HepG2 (cell line): ENCODE measurements around the gene NCOA7. TPM values are rescaled to one million over a fixed set of nuclear protein-coding genes. Genes with fewer than 3 reads are reported as not detected.

ENCODE experiments used
- ARID5B ChIP-seq: IDR thresholded peaks from 2 replicates; pipeline ENCODE4 v1.4.0; 2020; ENCODE audit warnings: mild to moderate bottlenecking, missing genetic modification reagents
- GMEB1 ChIP-seq: sonication (generic); formaldehyde crosslinking; IDR thresholded peaks from 2 replicates; pipeline ENCODE4 v1.5.1; 2020; ENCODE audit warnings: missing genetic modification reagents, mild to moderate bottlenecking, borderline replicate concordance
- LCORL ChIP-seq, 2 experiments: fragments of 450-650 bp in 1 of 2; sonication (generic) in 1 of 2; formaldehyde crosslinking in 1 of 2; IDR thresholded peaks; 2 replicates each; pipeline versions ENCODE4 v1.5.0 to v1.6.1; 2017 to 2020; ENCODE audit warnings: antibody characterized with exemption in 1 of 2, missing genetic modification reagents in 1 of 2
- MTF2 ChIP-seq: sonication (generic); formaldehyde crosslinking; IDR thresholded peaks from 2 replicates; pipeline ENCODE4 v1.5.0; 2020; ENCODE audit warnings: missing genetic modification reagents, borderline replicate concordance
- NFKBIZ ChIP-seq: IDR thresholded peaks from 2 replicates; pipeline ENCODE4 v1.6.1; 2018; ENCODE audit warnings: missing genetic modification reagents, missing compliant biosample characterization
- NONO ChIP-seq, 2 experiments: fragments of 450-650 bp in 1 of 2; sonication (generic) in 1 of 2; formaldehyde crosslinking in 1 of 2; IDR thresholded peaks in 1 of 2; conservative IDR thresholded peaks in 1 of 2; 2 replicates each; pipeline versions ENCODE4 v1.6.1 to v1.8.0; 2017 to 2022; ENCODE audit warnings: mild to moderate bottlenecking in 1 of 2, missing genetic modification reagents in 1 of 2, moderate library complexity in 1 of 2
- SMAD9 ChIP-seq: sonication (generic); formaldehyde crosslinking; IDR thresholded peaks from 2 replicates; pipeline ENCODE4 v1.5.1; 2020; ENCODE audit warnings: mild to moderate bottlenecking, missing genetic modification reagents
- USF2 ChIP-seq, 2 experiments: sonication (generic) in 1 of 2; formaldehyde crosslinking in 1 of 2; IDR thresholded peaks; 2 replicates each; pipeline versions ENCODE4 v1.5.1 to v1.6.1; 2011 to 2020; ENCODE audit warnings: borderline replicate concordance in 1 of 2, low read depth in 1 of 2, low read length in 1 of 2, mild to moderate bottlenecking in 1 of 2, missing genetic modification reagents in 1 of 2, moderate library complexity in 1 of 2
- ZFP41 ChIP-seq: sonication (generic); formaldehyde crosslinking; IDR thresholded peaks from 2 replicates; pipeline ENCODE4 v1.4.0; 2020; ENCODE audit warnings: mild to moderate bottlenecking, missing genetic modification reagents, borderline replicate concordance
- ZNF616 ChIP-seq: sonication (generic); formaldehyde crosslinking; IDR thresholded peaks from 2 replicates; pipeline ENCODE4 v1.5.0; 2020; ENCODE audit warnings: low read depth, mild to moderate bottlenecking, missing genetic modification reagents
- ZSCAN20 ChIP-seq: sonication (generic); formaldehyde crosslinking; IDR thresholded peaks from 2 replicates; pipeline ENCODE4 v1.4.0; 2020; ENCODE audit warnings: missing genetic modification reagents, mild to moderate bottlenecking, borderline replicate concordance
- ZSCAN21 ChIP-seq: sonication (generic); formaldehyde crosslinking; IDR thresholded peaks from 2 replicates; pipeline ENCODE4 v1.8.0; 2022; ENCODE audit warnings: mild to moderate bottlenecking, missing genetic modification reagents, moderate library complexity, borderline replicate concordance
- polyA plus RNA-seq, 8 experiments: library from polyadenylated mRNA; depleted of rRNA in 3 of 8; stranded (reverse) in 7 of 8; unstranded in 1 of 8; fragments of >200 nt; fragmentation: Illumina TruSeq in 4 of 8; extraction: Trizol in 4 of 8; gene quantifications; 2 replicates each; pipeline versions ENCODE4 v1.2.1 to v1.2.3, GENCODE V29; 2011 to 2016; ENCODE audit warnings: low read depth in 4 of 8, missing spikeins in 1 of 8, mixed read lengths in 1 of 8; ENCODE audit not compliant: insufficient read depth in 1 of 8
- total RNA-seq, 5 experiments: library from RNA; depleted of rRNA; stranded (reverse); fragments of >200 nt; fragmentation: Illumina TruSeq; extraction: Trizol; gene quantifications; 2 replicates each; pipeline ENCODE4 v1.2.3, GENCODE V29; 2016; ENCODE audit warnings: low read depth in 1 of 5
- TF ChIP-seq, protein P1 (sequence below): sonication (generic); formaldehyde crosslinking; IDR thresholded peaks from 2 replicates; pipeline ENCODE4 v1.9.0; 2022; ENCODE audit warnings: missing genetic modification reagents, mild to moderate bottlenecking, borderline replicate concordance
- TF ChIP-seq, protein P2 (sequence below): sonication (generic); formaldehyde crosslinking; IDR thresholded peaks from 2 replicates; pipeline ENCODE4 v1.4.0; 2020; ENCODE audit warnings: mild to moderate bottlenecking, missing genetic modification reagents

The NCOA7 gene
- total and polyA plus RNA-seq, 2 of the 13 experiments (the other 11 are each of a cell fraction or from before 2014, with no cell fraction given) = 13.6 to 20.8 TPM

DNA sequence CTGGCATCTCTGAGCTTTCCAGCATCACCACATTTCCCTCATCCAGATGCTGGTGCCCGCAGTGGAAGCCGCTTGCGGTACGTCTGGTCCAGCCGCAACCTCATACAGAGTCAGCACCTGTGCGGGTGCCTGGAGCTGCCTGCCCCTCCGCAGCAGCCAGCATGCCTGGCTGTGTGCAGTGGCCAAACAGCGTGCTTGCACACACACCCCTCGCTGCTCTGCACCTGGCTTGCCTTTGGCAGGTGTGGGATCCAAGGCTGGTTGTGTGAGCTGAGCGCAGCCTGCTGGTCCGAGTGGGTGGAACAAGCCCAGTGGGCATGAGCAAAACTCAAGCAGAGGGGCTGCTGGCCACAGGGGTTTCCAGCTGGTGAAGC lies 162.7 kb downstream of the NCOA7 start (continued):
- TF ChIP-seq, protein P1, sequence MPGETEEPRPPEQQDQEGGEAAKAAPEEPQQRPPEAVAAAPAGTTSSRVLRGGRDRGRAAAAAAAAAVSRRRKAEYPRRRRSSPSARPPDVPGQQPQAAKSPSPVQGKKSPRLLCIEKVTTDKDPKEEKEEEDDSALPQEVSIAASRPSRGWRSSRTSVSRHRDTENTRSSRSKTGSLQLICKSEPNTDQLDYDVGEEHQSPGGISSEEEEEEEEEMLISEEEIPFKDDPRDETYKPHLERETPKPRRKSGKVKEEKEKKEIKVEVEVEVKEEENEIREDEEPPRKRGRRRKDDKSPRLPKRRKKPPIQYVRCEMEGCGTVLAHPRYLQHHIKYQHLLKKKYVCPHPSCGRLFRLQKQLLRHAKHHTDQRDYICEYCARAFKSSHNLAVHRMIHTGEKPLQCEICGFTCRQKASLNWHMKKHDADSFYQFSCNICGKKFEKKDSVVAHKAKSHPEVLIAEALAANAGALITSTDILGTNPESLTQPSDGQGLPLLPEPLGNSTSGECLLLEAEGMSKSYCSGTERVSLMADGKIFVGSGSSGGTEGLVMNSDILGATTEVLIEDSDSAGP = peak; percentile 83; the same call in 1 of the 2 replicates
- TF ChIP-seq USF2 (IDR thresholded peaks at IDR 0.05; ENCODE audit: low read depth, low read length) (no peak), USF2 (CRISPR knock-in tag; IDR thresholded peaks at IDR 0.05; ENCODE audit: borderline replicate concordance) (no peak), ZFP41 (no peak), LCORL (IDR thresholded peaks at IDR 0.05) (no peak), LCORL (CRISPR knock-in tag; IDR thresholded peaks at IDR 0.05) (peak; percentile 80), ZNF616 (CRISPR knock-in tag) (0 out of 2 replicates have a peak, but pooled peaks have one; percentile 49), NONO (IDR thresholded peaks at IDR 0.05) (no peak), NONO (CRISPR knock-in tag; conservative IDR thresholded peaks at IDR 0.05) (peak; percentile 92), ZSCAN20 (CRISPR knock-in tag) (no peak), NFKBIZ (CRISPR knock-in tag) (no peak), ZSCAN21 (CRISPR knock-in tag) (peak; percentile 71; the same call in 1 of the 2 replicates), SMAD9 (CRISPR knock-in tag) (0 out of 2 replicates have a peak, but pooled peaks have one; percentile 34), GMEB1 (CRISPR knock-in tag) (peak; percentile 50; the same call in 1 of the 2 replicates), MTF2 (CRISPR knock-in tag) (peak; percentile 88; the same call in 1 of the 2 replicates), ARID5B (CRISPR knock-in tag) (0 out of 2 replicates have a peak, but pooled peaks have one; percentile 9)
- TF ChIP-seq, protein P2, sequence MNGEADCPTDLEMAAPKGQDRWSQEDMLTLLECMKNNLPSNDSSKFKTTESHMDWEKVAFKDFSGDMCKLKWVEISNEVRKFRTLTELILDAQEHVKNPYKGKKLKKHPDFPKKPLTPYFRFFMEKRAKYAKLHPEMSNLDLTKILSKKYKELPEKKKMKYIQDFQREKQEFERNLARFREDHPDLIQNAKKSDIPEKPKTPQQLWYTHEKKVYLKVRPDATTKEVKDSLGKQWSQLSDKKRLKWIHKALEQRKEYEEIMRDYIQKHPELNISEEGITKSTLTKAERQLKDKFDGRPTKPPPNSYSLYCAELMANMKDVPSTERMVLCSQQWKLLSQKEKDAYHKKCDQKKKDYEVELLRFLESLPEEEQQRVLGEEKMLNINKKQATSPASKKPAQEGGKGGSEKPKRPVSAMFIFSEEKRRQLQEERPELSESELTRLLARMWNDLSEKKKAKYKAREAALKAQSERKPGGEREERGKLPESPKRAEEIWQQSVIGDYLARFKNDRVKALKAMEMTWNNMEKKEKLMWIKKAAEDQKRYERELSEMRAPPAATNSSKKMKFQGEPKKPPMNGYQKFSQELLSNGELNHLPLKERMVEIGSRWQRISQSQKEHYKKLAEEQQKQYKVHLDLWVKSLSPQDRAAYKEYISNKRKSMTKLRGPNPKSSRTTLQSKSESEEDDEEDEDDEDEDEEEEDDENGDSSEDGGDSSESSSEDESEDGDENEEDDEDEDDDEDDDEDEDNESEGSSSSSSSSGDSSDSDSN (CRISPR knock-in tag) = no peak
